OCI-LY7 (cell line): Measurements from ENCODE around the gene KTN1. TPM values are rescaled to one million over a fixed set of nuclear protein-coding genes. Genes with fewer than 3 reads are reported as not detected.

Source experiments
- BruUV-seq: library from RNA; stranded (reverse); fragments of 400-500 nt; replicated peaks from 2 replicates; lab custom pipeline; 2021; lab: Mats Ljungman, UMichigan
- CTCF ChIA-PET: fragments of 300-600 bp; sonication (Branson Sonifier 250); formaldehyde crosslinking; loops from one replicate; lab custom pipeline; 2022; ENCODE audit warnings: antibody characterized with exemption; ENCODE audit not compliant: unreplicated experiment; lab: Charles Lee
- POLR2A ChIA-PET: fragments of 300-600 bp; sonication (Branson Sonifier 250); formaldehyde crosslinking; loops from one replicate; lab custom pipeline; 2022; ENCODE audit warnings: antibody characterized with exemption; lab: Charles Lee
- DNase-seq: peaks from one replicate; pipeline ENCODE4 v3.0.0-alpha.2; 2015; ENCODE audit warnings: low spot score
- H2AFZ ChIP-seq: fragments of 200-600 bp; sonication (generic), shearing (Covaris generic); 2 replicates; pipeline ENCODE4 v1.6.1; 2014; ENCODE audit warnings: mild to moderate bottlenecking, antibody characterized with exemption, low read length, moderate library complexity
- H3K27ac ChIP-seq: fragments of 200-600 bp; sonication (generic); 2 replicates; pipeline ENCODE4 v1.5.1; 2014; ENCODE audit warnings: mixed run types, low read depth, mild to moderate bottlenecking, moderate library complexity, low read length, inconsistent platforms; ENCODE audit not compliant: poor library complexity, severe bottlenecking
- H3K36me3 ChIP-seq: fragments of 200-600 bp; sonication (generic); 2 replicates; pipeline ENCODE4 v1.6.1; 2014; ENCODE audit warnings: mild to moderate bottlenecking, antibody characterized with exemption, low read length, moderate library complexity, mixed read lengths; ENCODE audit not compliant: insufficient read depth
- H3K4me1 ChIP-seq: fragments of 200-600 bp; sonication (generic); 2 replicates; pipeline ENCODE4 v1.5.1; 2014; ENCODE audit warnings: mild to moderate bottlenecking, low read length; ENCODE audit not compliant: insufficient read depth, poor library complexity, severe bottlenecking
- H3K4me2 ChIP-seq: fragments of 200-600 bp; sonication (generic); 2 replicates; pipeline ENCODE4 v1.6.1; 2014; ENCODE audit warnings: mild to moderate bottlenecking, low read length
- H3K4me3 ChIP-seq: fragments of 200-600 bp; sonication (generic); 2 replicates; pipeline ENCODE4 v1.5.1; 2014; ENCODE audit warnings: mild to moderate bottlenecking, low read depth, low read length; ENCODE audit not compliant: poor library complexity, severe bottlenecking
- H3K79me2 ChIP-seq: fragments of 200-600 bp; sonication (generic); 2 replicates; pipeline ENCODE4 v1.6.1; 2016; ENCODE audit warnings: low read depth, mild to moderate bottlenecking, low read length, moderate library complexity, mixed read lengths; ENCODE audit not compliant: insufficient read depth
- H3K9me2 ChIP-seq: fragments of 200-600 bp; sonication (generic); 2 replicates; pipeline ENCODE4 v1.6.1; 2016; ENCODE audit warnings: mild to moderate bottlenecking, low read length, mixed read lengths; ENCODE audit not compliant: insufficient read depth
- H3K9me3 ChIP-seq: fragments of 200-600 bp; sonication (generic); 2 replicates; pipeline ENCODE4 v1.6.1; 2014; ENCODE audit warnings: mild to moderate bottlenecking, mixed run types, low read length, mixed read lengths
- H4K20me1 ChIP-seq: fragments of 200-600 bp; sonication (generic); 2 replicates; pipeline ENCODE4 v1.6.1; 2014; ENCODE audit warnings: mild to moderate bottlenecking, antibody characterized with exemption, low read length, moderate library complexity, mixed read lengths; ENCODE audit not compliant: insufficient read depth
- EZH2phosphoT487 ChIP-seq: fragments of 200-600 bp; sonication (generic); IDR thresholded peaks from 2 replicates; pipeline ENCODE4 v1.6.1; 2018; ENCODE audit warnings: low read depth, borderline replicate concordance, mild to moderate bottlenecking, mixed run types, antibody characterized with exemption, low read length, moderate library complexity, mixed read lengths
- intact Hi-C: fragments of 100-400 bp; cut with micrococcal nuclease; formaldehyde crosslinking; loops from one replicate; pipeline ENCODE4 v1.10.0; 2022; ENCODE audit not compliant: unreplicated experiment
- total RNA-seq, 2 experiments: library from RNA; depleted of rRNA in 1 of 2; stranded (reverse); fragments of >200 nt in 1 of 2; shearing (Covaris generic) in 1 of 2; gene quantifications; 2 replicates each; pipeline ENCODE4 v1.2.3, GENCODE V29; 2014 to 2022
- TF ChIP-seq, protein P1 (sequence below): fragments of 200-600 bp; sonication (generic); conservative IDR thresholded peaks from 2 replicates; pipeline ENCODE4 v1.5.1; 2014; ENCODE audit warnings: mild to moderate bottlenecking, antibody characterized with exemption, low read length, moderate library complexity, mixed read lengths

KTN1 gene
- total RNA-seq, 2 experiments from 2014 or later, result 60.6 to 124 TPM

GRCh38 chr14:55588259-55588699 lies 8.3 kb downstream of the KTN1 start:
- Histone ChIP-seq H2AFZ (no peak overlapping the region), H3K9me2 (no peaks in the 10 kb centered on the region), H3K9me3 (no peaks in the 10 kb centered on the region), H3K4me1 (peaks cover 22% of the 10 kb centered on the region), H3K79me2 (peaks cover 95% of the 10 kb centered on the region), H3K36me3 (0 out of 2 replicates have a peak, but pooled peaks cover 3% of the 10 kb centered on the region), H3K4me3 (no peak overlapping the region), H4K20me1 (peaks cover 60% of the 10 kb centered on the region), H3K27ac (no peak overlapping the region), H3K4me2 (no peak overlapping the region)
- ChIA-PET POLR2A (interaction anchor here (0.7 to 1.2 kb wide), 5 partner anchors 8 to 769 kb away, joined by 3 to 4 read pairs (median 4); no protein-coding TSS in a partner anchor), CTCF (no interaction called here)
- intact Hi-C loops, result loop anchor here (10.0 kb wide), 1 partner anchor 483 kb away; no protein-coding TSS in a partner anchor
- no TSS peak for BruUV-seq
- no peak for DNase-seq
- TF ChIP-seq, protein P1, sequence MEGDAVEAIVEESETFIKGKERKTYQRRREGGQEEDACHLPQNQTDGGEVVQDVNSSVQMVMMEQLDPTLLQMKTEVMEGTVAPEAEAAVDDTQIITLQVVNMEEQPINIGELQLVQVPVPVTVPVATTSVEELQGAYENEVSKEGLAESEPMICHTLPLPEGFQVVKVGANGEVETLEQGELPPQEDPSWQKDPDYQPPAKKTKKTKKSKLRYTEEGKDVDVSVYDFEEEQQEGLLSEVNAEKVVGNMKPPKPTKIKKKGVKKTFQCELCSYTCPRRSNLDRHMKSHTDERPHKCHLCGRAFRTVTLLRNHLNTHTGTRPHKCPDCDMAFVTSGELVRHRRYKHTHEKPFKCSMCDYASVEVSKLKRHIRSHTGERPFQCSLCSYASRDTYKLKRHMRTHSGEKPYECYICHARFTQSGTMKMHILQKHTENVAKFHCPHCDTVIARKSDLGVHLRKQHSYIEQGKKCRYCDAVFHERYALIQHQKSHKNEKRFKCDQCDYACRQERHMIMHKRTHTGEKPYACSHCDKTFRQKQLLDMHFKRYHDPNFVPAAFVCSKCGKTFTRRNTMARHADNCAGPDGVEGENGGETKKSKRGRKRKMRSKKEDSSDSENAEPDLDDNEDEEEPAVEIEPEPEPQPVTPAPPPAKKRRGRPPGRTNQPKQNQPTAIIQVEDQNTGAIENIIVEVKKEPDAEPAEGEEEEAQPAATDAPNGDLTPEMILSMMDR, result no peak
- TF ChIP-seq EZH2phosphoT487, result no peak

DNA sequence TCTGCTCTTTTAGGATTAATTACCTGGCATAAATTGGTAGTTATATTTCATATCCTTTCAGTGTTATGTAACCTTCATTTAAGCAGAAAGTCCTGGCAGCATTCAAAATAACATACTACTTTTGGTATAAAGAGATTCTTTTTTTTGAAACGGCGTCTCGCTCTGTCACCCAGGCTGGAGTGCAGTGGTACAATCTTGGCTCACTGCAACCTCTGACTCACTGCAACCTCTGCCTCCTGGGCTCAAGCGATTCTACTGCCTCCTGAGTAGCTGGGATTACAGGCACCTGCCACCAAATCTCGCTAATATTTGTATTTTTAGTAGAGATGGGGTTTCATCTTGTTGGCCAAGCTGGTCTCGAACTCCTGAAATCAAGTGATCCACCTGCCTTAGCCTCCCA lies 9.2 kb downstream of the KTN1 start:
- POLR2A ChIA-PET, result interaction anchor here (0.6 to 0.9 kb wide), 4 partner anchors 15 to 50 kb away, joined by 3 to 4 read pairs (median 4); no protein-coding TSS in a partner anchor
- peaks cover 13% of the 10 kb centered on the region for H3K4me1 ChIP-seq
- intact Hi-C loops, result loop anchor here (10.0 kb wide), 1 partner anchor 484 kb away; no protein-coding TSS in a partner anchor

DNA sequence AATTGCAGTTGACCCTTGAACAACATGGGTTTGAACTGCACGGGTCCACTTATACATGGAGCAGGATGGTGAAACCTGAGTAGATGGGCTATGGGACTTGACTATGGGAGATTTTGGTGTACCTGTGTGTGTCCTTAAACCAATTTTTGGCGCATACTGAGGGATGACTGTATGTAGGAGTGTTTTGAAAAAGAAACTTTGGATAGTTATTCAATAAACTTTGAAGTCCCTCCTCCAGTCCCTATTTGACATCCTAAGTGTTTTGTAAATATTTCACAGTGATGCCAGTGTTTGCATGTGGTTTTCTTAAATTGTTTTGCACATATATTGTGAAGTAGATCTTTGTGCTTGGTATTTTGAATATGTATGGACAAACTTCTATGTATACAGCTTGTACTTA lies 12.4 kb downstream of the KTN1 start:
- BruUV-seq, result no TSS peak
- intact Hi-C loops, result no loop called here
- CTCF ChIA-PET, result no interaction called here
- H4K20me1 ChIP-seq, result peaks cover 32% of the 10 kb centered on the region
- H3K4me1 ChIP-seq, result peaks cover 4% of the 10 kb centered on the region
- TF ChIP-seq, protein P1, result no peak
- TF ChIP-seq EZH2phosphoT487, result no peak
- DNase-seq, result no peak
- POLR2A ChIA-PET, result no interaction called here
- H3K4me2 ChIP-seq, result no peak overlapping the region
- H3K36me3 ChIP-seq, result peaks cover 6% of the 10 kb centered on the region; the same call in 1 of the 2 replicates
- peaks cover 92% of the 10 kb centered on the region for H3K79me2 ChIP-seq
- H3K9me3 ChIP-seq, result no peaks in the 10 kb centered on the region; the same call in 1 of the 2 replicates
- no peak overlapping the region for H2AFZ ChIP-seq
- H3K9me2 ChIP-seq, result no peaks in the 10 kb centered on the region
- H3K4me3 ChIP-seq, result no peak overlapping the region
- no peak overlapping the region for H3K27ac ChIP-seq

More for the DNA sequence above, 9.2 kb downstream of the KTN1 start:
- H3K9me2 ChIP-seq, result no peaks in the 10 kb centered on the region
- H4K20me1 ChIP-seq, result peaks cover 51% of the 10 kb centered on the region
- no peak for DNase-seq
- peaks cover 95% of the 10 kb centered on the region for H3K79me2 ChIP-seq
- no peak overlapping the region for H2AFZ ChIP-seq
- H3K27ac ChIP-seq, result no peak overlapping the region
- no TSS peak for BruUV-seq
- no peak overlapping the region for H3K4me2 ChIP-seq
- H3K9me3 ChIP-seq, result no peaks in the 10 kb centered on the region
- H3K4me3 ChIP-seq, result no peak overlapping the region
- TF ChIP-seq EZH2phosphoT487, result no peak
- TF ChIP-seq, protein P1, result no peak
- CTCF ChIA-PET, result no interaction called here
- H3K36me3 ChIP-seq, result 0 out of 2 replicates have a peak, but pooled peaks cover 3% of the 10 kb centered on the region
